Ovary (tissue), 9 donors: ENCODE results near the gene CTDP1. TPM values are rescaled to one million over a fixed set of nuclear protein-coding genes. Genes with fewer than 3 reads are reported as not detected.
A peak's percentile ranks its signal among the peaks of the same experiment; 100 is the strongest.

ENCODE experiments used
- DNase-seq, 5 donors: peaks; one replicate each; pipeline ENCODE4 v3.0.0-alpha.2; 2019 to 2020
- H3K27ac ChIP-seq, 2 donors: fragments of 200-600 bp; one replicate each; pipeline versions ENCODE4 v1.5.1 to v1.8.0; 2019 to 2022
- H3K27me3 ChIP-seq: fragments of 200-600 bp; one replicate; pipeline ENCODE4 v1.8.0; 2022
- H3K36me3 ChIP-seq: fragments of 200-600 bp; sonication (generic); one replicate; pipeline ENCODE4 v1.5.1; 2019
- H3K4me1 ChIP-seq: one replicate; pipeline ENCODE4 v1.8.1; 2013; ENCODE audit warnings: mild to moderate bottlenecking, moderate library complexity; ENCODE audit not compliant: insufficient read depth
- H3K4me3 ChIP-seq: fragments of 200-600 bp; sonication (generic); one replicate; pipeline ENCODE4 v1.5.1; 2017
- H3K9me3 ChIP-seq, 2 donors: fragments of 200-600 bp in 1 of 2; sonication (generic) in 1 of 2; one replicate each; pipeline versions ENCODE4 v1.5.1 to v1.8.1; 2013 to 2019; ENCODE audit warnings: mild to moderate bottlenecking in 1 of 2, moderate library complexity in 1 of 2
- EP300 ChIP-seq: sonication (generic); formaldehyde crosslinking; IDR thresholded peaks from one replicate; pipeline ENCODE4 v1.6.1; 2017; ENCODE audit warnings: antibody characterized with exemption
- POLR2A ChIP-seq: fragments of 450-650 bp; IDR thresholded peaks from one replicate; pipeline ENCODE4 v1.6.1; 2017; ENCODE audit warnings: antibody characterized with exemption, mild to moderate bottlenecking, moderate library complexity
- WGBS, 3 donors: extraction: QIAGEN DNeasy Blood & Tissue Kit in 1 of 3; methylation state at CpG; one replicate each; pipeline versions ENCODE4 v1.1.5 to v1.1.7; 2013 to 2017; 5-methylcytosine and 5-hydroxymethylcytosine counted together
- intact Hi-C, 4 donors: fragments of 100-400 bp; cut with DNase I; formaldehyde crosslinking; loops; one replicate each; pipeline versions ENCODE4 v1.11.0 to v1.15.1; 2022 to 2023
- polyA plus RNA-seq, 2 donors: library from polyadenylated mRNA; stranded (reverse); fragments of 200-250 nt in 1 of 2; fragments of 350-450 nt in 1 of 2; fragmentation: Illumina TruSeq in 1 of 2; extraction: RNeasy Lipid Tissue Mini Kit (QIAGEN cat#74804) in 1 of 2; gene quantifications; one replicate each; pipeline ENCODE4 v1.2.3, GENCODE V29; 2013 to 2014
- total RNA-seq, 7 donors: library from RNA; depleted of rRNA in 2 of 7; stranded (reverse); fragments of >200 nt in 2 of 7; fragmentation: NEBNext Ultra II Directional in 3 of 7; extraction: Animal tissue kit (Norgen Biotek cat#: 25700) in 3 of 7; gene quantifications; one replicate each; pipeline versions ENCODE4 v1.1.0 to v1.2.4, GENCODE V29; 2016 to 2023
- TF ChIP-seq, protein P1 (sequence below), 3 donors: fragments of 450-650 bp in 2 of 3; fragments of 200-600 bp in 1 of 3; IDR thresholded peaks; one replicate each; pipeline versions ENCODE4 v1.5.1 to v1.8.0; 2016 to 2022; ENCODE audit warnings: antibody characterized with exemption in 3 of 3, mild to moderate bottlenecking in 1 of 3
- donor health status: DM: no; HTN: no; CAD: no; lungs with moderate emphysema.
- donor health status: DM: no; HTN: no; CAD: no.
- donor health status: Bipolar disorder and iron deficiency.
- donor health status: DM: yes; HTN: yes; CAD: no.
- donor health status: DM: no; HTN: no; CAD: no.
- donor health status: DM: yes; HTN: yes; CAD: no.

Gene CTDP1
- total and polyA plus RNA-seq, 9 donors = 2.5 to 15.2 (median 11.2) TPM

DNA sequence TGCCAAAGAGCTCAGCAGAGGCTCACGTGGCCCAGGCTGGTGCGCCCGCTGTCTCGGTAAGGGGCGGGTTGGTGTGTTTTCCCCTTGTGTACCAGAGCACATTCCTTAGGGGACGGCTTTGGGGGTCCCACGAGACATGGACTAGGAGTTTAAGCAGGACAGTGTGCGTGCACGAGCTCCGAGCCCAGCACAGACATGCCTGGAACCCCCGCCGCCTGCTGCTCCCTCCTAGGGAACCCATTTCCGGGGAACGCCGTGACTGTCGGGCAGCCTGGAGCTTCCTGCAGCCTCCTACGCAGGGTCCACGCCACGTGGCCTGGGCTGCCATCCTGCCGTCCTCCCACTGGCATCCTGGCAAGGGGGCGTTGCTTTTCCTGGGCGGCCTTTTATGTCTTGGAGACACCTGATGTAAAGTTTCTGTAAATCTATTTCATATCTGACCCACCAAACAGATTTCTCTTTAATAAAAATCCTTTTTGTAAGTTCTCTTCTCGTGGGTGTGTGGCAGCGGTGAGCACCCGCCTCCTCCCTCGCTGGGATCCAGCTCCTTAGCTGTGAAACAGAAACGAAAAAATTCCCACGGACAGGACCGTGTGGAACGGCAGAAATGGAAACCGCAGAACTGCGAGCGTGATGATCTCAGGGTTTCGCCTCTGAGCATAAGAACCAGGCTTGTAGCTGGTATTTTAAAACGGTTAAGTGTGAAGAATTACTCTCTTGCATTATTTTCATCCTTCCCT is 74.6 kb downstream of the CTDP1 start:
- WGBS, 3 donors = 94 to 96% (median 95%) methylated on average over 35 of the region's 35 CpGs
- no peak for TF ChIP-seq POLR2A
- TF ChIP-seq, protein P1, sequence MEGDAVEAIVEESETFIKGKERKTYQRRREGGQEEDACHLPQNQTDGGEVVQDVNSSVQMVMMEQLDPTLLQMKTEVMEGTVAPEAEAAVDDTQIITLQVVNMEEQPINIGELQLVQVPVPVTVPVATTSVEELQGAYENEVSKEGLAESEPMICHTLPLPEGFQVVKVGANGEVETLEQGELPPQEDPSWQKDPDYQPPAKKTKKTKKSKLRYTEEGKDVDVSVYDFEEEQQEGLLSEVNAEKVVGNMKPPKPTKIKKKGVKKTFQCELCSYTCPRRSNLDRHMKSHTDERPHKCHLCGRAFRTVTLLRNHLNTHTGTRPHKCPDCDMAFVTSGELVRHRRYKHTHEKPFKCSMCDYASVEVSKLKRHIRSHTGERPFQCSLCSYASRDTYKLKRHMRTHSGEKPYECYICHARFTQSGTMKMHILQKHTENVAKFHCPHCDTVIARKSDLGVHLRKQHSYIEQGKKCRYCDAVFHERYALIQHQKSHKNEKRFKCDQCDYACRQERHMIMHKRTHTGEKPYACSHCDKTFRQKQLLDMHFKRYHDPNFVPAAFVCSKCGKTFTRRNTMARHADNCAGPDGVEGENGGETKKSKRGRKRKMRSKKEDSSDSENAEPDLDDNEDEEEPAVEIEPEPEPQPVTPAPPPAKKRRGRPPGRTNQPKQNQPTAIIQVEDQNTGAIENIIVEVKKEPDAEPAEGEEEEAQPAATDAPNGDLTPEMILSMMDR (IDR thresholded peaks at IDR 0.05) = no peak
- no peak for TF ChIP-seq EP300
- H3K36me3 ChIP-seq = no peaks in the 10 kb centered on the region
- H3K4me1 ChIP-seq = no peaks in the 10 kb centered on the region
- intact Hi-C loops = no loop called here
- H3K4me3 ChIP-seq = no peak overlapping the region
- H3K27me3 ChIP-seq = no peaks in the 10 kb centered on the region
- DNase-seq = peak in 1 of 5 donors; percentile 25
- H3K27ac ChIP-seq = no peak overlapping the region
- H3K9me3 ChIP-seq = peaks cover 0 to 6% of the 10 kb centered on the region in 2 donors

DNA sequence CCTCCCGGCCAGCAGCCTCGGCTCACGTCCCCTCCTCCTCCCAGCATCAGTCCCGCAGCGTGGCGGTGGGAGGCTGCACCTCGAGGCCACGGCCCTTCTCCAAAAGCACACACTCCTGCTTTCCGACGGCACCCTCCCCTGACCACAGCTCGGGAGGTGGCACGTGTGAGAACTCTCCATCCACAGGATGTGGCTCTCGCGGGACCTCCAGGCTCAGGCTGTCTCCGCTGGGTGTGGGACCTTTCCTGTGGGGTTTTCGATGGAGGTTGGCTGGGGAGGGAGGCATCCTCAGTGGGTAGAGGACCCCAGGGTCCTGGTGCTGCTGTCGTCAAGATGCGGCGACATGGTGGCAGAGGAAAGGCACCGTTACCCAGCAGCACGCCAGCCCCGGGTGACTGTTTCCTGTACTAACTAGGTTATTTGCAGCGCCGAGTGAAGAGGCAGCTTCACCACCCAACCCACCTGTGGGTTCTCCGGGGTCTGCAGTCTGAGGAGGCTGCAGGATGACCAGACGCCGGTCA is 75.3 kb downstream of the CTDP1 start:
- H3K36me3 ChIP-seq = no peaks in the 10 kb centered on the region
- H3K27ac ChIP-seq = no peak overlapping the region
- no peak overlapping the region for H3K4me3 ChIP-seq
- no peaks in the 10 kb centered on the region for H3K27me3 ChIP-seq
- H3K9me3 ChIP-seq = peaks cover 0 to 6% of the 10 kb centered on the region in 2 donors
- DNase-seq = no peak
- no peaks in the 10 kb centered on the region for H3K4me1 ChIP-seq
- intact Hi-C loops = no loop called here
- TF ChIP-seq POLR2A = no peak
- TF ChIP-seq EP300 = no peak
- TF ChIP-seq, protein P1 (IDR thresholded peaks at IDR 0.05) = no peak
- WGBS, 3 donors = 94 to 98% (median 97%) methylated on average over 27 of the region's 27 CpGs

DNA sequence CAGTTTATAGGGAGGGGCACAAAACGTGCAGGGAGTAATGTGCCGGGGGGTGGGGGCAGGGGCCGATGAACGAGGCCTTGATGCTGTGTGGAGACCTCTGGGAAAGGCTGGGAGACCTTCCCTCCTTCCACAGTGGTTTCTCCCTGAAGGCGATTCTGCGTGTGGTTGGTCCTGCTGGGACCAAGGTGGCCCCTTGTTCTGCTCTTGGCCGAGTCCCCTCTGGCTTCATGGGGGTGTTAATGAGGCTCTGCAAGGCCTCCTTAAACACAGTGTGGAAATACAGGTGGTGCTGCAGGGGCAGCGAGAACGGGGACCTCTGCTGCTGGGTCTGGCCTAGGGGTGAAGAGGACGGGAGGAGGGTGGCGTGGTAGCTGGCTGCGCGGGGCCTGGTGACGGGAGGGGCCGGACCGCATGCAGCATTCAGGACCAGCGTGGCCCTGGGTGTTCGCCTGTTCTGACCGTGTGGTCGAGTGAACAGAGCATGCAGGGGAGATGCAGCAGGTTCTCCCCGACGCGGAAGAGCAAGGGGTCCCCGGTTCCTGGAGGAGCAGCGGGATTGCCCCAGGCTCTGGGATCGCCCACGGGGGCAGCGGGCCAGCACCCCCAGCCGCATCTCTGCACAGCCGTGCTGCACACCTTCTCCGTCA is 76.0 kb downstream of the CTDP1 start:
- peaks cover 0 to 6% of the 10 kb centered on the region in 2 donors for H3K9me3 ChIP-seq
- H3K4me1 ChIP-seq = no peaks in the 10 kb centered on the region
- H3K27me3 ChIP-seq = no peaks in the 10 kb centered on the region
- no peak for TF ChIP-seq EP300
- no peak for TF ChIP-seq POLR2A
- TF ChIP-seq, protein P1 (IDR thresholded peaks at IDR 0.05) = no peak
- 93 to 95% (median 93%) methylated on average over 31 of the region's 31 CpGs for WGBS, 3 donors
- no peak overlapping the region for H3K4me3 ChIP-seq
- H3K27ac ChIP-seq = no peak overlapping the region
- intact Hi-C loops = no loop called here
- H3K36me3 ChIP-seq = no peaks in the 10 kb centered on the region
- peak in 1 of 5 donors; percentile 10 for DNase-seq

DNA sequence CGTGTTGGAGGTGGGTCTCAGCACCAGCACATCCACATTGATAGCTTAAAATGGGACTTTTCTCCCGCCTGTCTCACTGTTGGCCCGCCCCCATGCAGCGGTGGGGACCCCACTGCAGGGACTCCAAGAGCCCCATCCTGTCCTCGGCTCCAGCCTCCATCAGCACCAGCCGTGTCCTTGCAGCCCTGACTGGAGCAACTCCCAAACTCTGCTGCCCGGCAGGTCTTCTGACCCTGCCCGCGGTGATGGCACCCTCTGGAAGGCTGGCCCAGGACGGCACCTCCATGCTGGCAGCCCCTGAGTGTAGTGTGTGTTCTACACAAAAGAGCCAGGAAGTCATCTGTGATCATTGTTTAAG is 76.5 kb downstream of the CTDP1 start:
- Histone ChIP-seq H3K4me3 (no peak overlapping the region), H3K27ac (no peak overlapping the region), H3K36me3 (no peaks in the 10 kb centered on the region), H3K4me1 (no peaks in the 10 kb centered on the region), H3K9me3 (peaks cover 0 to 6% of the 10 kb centered on the region in 2 donors), H3K27me3 (no peaks in the 10 kb centered on the region)
- intact Hi-C loops = no loop called here
- WGBS, 3 donors = 95 to 96% (median 96%) methylated on average over 10 of the region's 10 CpGs
- no peak for TF ChIP-seq EP300
- TF ChIP-seq, protein P1 (IDR thresholded peaks at IDR 0.05) = no peak
- no peak for TF ChIP-seq POLR2A
- DNase-seq = peak in 1 of 5 donors; percentile 9
